ENCODE measurements around the gene TIMM17B.
A peak's percentile ranks its signal among the peaks of the same experiment; 100 is the strongest.

Gene TIMM17B

GRCh38 chrX:48896611-48897011, 957 bp downstream of the TIMM17B start:
- peaks cover 6% of the 10 kb centered on the region; the same call in 1 of the 2 replicates for H4K20me1 ChIP-seq (ENCODE audit: insufficient read depth, low read length)
- H3K36me3 ChIP-seq (replicated peaks; ENCODE audit: low read depth, low read length), result peaks cover 15% of the 10 kb centered on the region
- TF ChIP-seq EZH2phosphoT487 (IDR thresholded peaks at IDR 0.05; ENCODE audit: low read depth) (no peak), CTCF (IDR thresholded peaks at IDR 0.05; ENCODE audit: low read depth, low read length) (no peak)
- H3K79me2 ChIP-seq (ENCODE audit: low read length), result peaks cover 53% of the 10 kb centered on the region
- peak overlapping the region; percentile 97 for H3K27ac ChIP-seq (ENCODE audit: low read length)
- H3K4me1 ChIP-seq (ENCODE audit: low read length), result peaks cover 19% of the 10 kb centered on the region
- H3K9me3 ChIP-seq (ENCODE audit: insufficient read depth, low read length), result no peaks in the 10 kb centered on the region
- peak overlapping the region; percentile 95 for H3K4me2 ChIP-seq (ENCODE audit: low read length)
- H3K4me3 ChIP-seq (ENCODE audit: low read length), result peak overlapping the region; percentile 100
- no peaks in the 10 kb centered on the region for H3K27me3 ChIP-seq (ENCODE audit: low read depth, low read length)
- no peak overlapping the region for H2AFZ ChIP-seq (ENCODE audit: low read depth, low read length)
- peak overlapping the region; percentile 94 for H3K9ac ChIP-seq (ENCODE audit: low read length)

GRCh38 chrX:48894891-48895290, 2.7 kb downstream of the TIMM17B start:
- Histone ChIP-seq H3K9ac (ENCODE audit: low read length) (no peak overlapping the region), H3K4me3 (ENCODE audit: low read length) (no peak overlapping the region), H4K20me1 (ENCODE audit: insufficient read depth, low read length) (peaks cover 6% of the 10 kb centered on the region; the same call in 1 of the 2 replicates), H3K9me3 (ENCODE audit: insufficient read depth, low read length) (no peaks in the 10 kb centered on the region), H3K79me2 (ENCODE audit: low read length) (peaks cover 45% of the 10 kb centered on the region), H3K4me1 (ENCODE audit: low read length) (peaks cover 24% of the 10 kb centered on the region), H3K36me3 (replicated peaks; ENCODE audit: low read depth, low read length) (peaks cover 9% of the 10 kb centered on the region), H3K27me3 (ENCODE audit: low read depth, low read length) (no peaks in the 10 kb centered on the region), H3K4me2 (ENCODE audit: low read length) (no peak overlapping the region), H2AFZ (ENCODE audit: low read depth, low read length) (no peak overlapping the region), H3K27ac (ENCODE audit: low read length) (no peak overlapping the region)
- TF ChIP-seq CTCF (IDR thresholded peaks at IDR 0.05; ENCODE audit: low read depth, low read length) (no peak), EZH2phosphoT487 (IDR thresholded peaks at IDR 0.05; ENCODE audit: low read depth) (no peak)

- H3K9me3 ChIP-seq (ENCODE audit: insufficient read depth, low read length), result no peaks in the 10 kb centered on the region
- no peak for TF ChIP-seq EZH2phosphoT487 (IDR thresholded peaks at IDR 0.05; ENCODE audit: low read depth)
- TF ChIP-seq CTCF (IDR thresholded peaks at IDR 0.05; ENCODE audit: low read depth, low read length), result no peak
Measured at GRCh38 chrX:48893556-48894348, 3.8 kb downstream of the TIMM17B start.

GRCh38 chrX:48892896-48893295, 4.7 kb downstream of the TIMM17B start:
- H3K79me2 ChIP-seq (ENCODE audit: low read length), result peaks cover 28% of the 10 kb centered on the region
- no peak overlapping the region for H3K4me3 ChIP-seq (ENCODE audit: low read length)
- H2AFZ ChIP-seq (ENCODE audit: low read depth, low read length), result no peak overlapping the region
- no peaks in the 10 kb centered on the region for H3K27me3 ChIP-seq (ENCODE audit: low read depth, low read length)
- no peak for TF ChIP-seq EZH2phosphoT487 (IDR thresholded peaks at IDR 0.05; ENCODE audit: low read depth)
- TF ChIP-seq CTCF (IDR thresholded peaks at IDR 0.05; ENCODE audit: low read depth, low read length), result no peak
- no peak overlapping the region for H3K9ac ChIP-seq (ENCODE audit: low read length)
- H3K9me3 ChIP-seq (ENCODE audit: insufficient read depth, low read length), result no peaks in the 10 kb centered on the region
- H3K27ac ChIP-seq (ENCODE audit: low read length), result no peak overlapping the region
- H3K36me3 ChIP-seq (replicated peaks; ENCODE audit: low read depth, low read length), result peaks cover 4% of the 10 kb centered on the region
- H3K4me1 ChIP-seq (ENCODE audit: low read length), result peaks cover 16% of the 10 kb centered on the region
- no peak overlapping the region for H3K4me2 ChIP-seq (ENCODE audit: low read length)
- H4K20me1 ChIP-seq (ENCODE audit: insufficient read depth, low read length), result peaks cover 6% of the 10 kb centered on the region; the same call in 1 of the 2 replicates

More at GRCh38 chrX:48893556-48894348, 3.8 kb downstream of the TIMM17B start:
- H3K36me3 ChIP-seq (replicated peaks; ENCODE audit: low read depth, low read length), result peaks cover 4% of the 10 kb centered on the region
- H4K20me1 ChIP-seq (ENCODE audit: insufficient read depth, low read length), result peaks cover 6% of the 10 kb centered on the region; the same call in 1 of the 2 replicates
- peaks cover 16% of the 10 kb centered on the region for H3K4me1 ChIP-seq (ENCODE audit: low read length)
- H3K4me2 ChIP-seq (ENCODE audit: low read length), result no peak overlapping the region
- no peak overlapping the region for H2AFZ ChIP-seq (ENCODE audit: low read depth, low read length)
- H3K27ac ChIP-seq (ENCODE audit: low read length), result no peak overlapping the region
- peaks cover 34% of the 10 kb centered on the region for H3K79me2 ChIP-seq (ENCODE audit: low read length)
- no peak overlapping the region for H3K9ac ChIP-seq (ENCODE audit: low read length)
- no peak overlapping the region for H3K4me3 ChIP-seq (ENCODE audit: low read length)
- H3K27me3 ChIP-seq (ENCODE audit: low read depth, low read length), result no peaks in the 10 kb centered on the region

All from OCI-LY3 (cell line).